Measurements from ENCODE around the gene GTF2H4. TPM values are rescaled to one million over a fixed set of nuclear protein-coding genes. Genes with fewer than 3 reads are reported as not detected.

The GTF2H4 gene
- total RNA-seq, 1 donor from 2014 or later = 36.0 TPM

- intact Hi-C loops (cut with micrococcal nuclease) = no loop called here
These were observed 40.8 kb downstream of the GTF2H4 start for GRCh38 chr6:30948811-30949210.

GRCh38 chr6:30951907-30952469 is 44.0 kb downstream of the GTF2H4 start:
- intact Hi-C loops (cut with micrococcal nuclease) = no loop called here

GRCh38 chr6:30954631-30955366 is 46.8 kb downstream of the GTF2H4 start:
- intact Hi-C loops (cut with micrococcal nuclease) = loop anchor here (1.0 kb wide), 1 partner anchor 10 kb away; no protein-coding TSS in a partner anchor

- intact Hi-C loops (cut with micrococcal nuclease) = loop anchor here (1.0 kb wide), 1 partner anchor 9 kb away; no protein-coding TSS in a partner anchor
These were observed 47.5 kb downstream of the GTF2H4 start for GRCh38 chr6:30955367-30956042.

GRCh38 chr6:30957716-30958115 is 49.7 kb downstream of the GTF2H4 start:
- intact Hi-C loops (cut with micrococcal nuclease) = no loop called here

- intact Hi-C loops (cut with micrococcal nuclease) = no loop called here
These were observed 53.1 kb downstream of the GTF2H4 start for GRCh38 chr6:30960907-30961673.

- intact Hi-C loops (cut with micrococcal nuclease) = no loop called here
These were observed 54.7 kb downstream of the GTF2H4 start for GRCh38 chr6:30962716-30963115.

- intact Hi-C loops (cut with micrococcal nuclease) = loop anchor here (1.0 kb wide), 1 partner anchor 8 kb away; no protein-coding TSS in a partner anchor
These were observed 55.6 kb downstream of the GTF2H4 start for GRCh38 chr6:30963641-30964040.

Other genes with a start within 250 kb of the GTF2H4 start
- 49.5 and 51.0 TPM in 2 replicates for gene DHX16, start 235.2 kb upstream of the GTF2H4 start, total RNA-seq
- 305 and 322 TPM in 2 replicates for gene PPP1R18, start 221.6 kb upstream of the GTF2H4 start, total RNA-seq
- 28.2 and 32.3 TPM in 2 replicates for gene NRM, start 217.2 kb upstream of the GTF2H4 start, total RNA-seq
- 80.0 and 93.3 TPM in 2 replicates for gene MDC1, start 190.9 kb upstream of the GTF2H4 start, total RNA-seq
- gene TUBB, start 187.9 kb upstream of the GTF2H4 start, total RNA-seq = 905 and 913 TPM in 2 replicates
- gene FLOT1, start 165.5 kb upstream of the GTF2H4 start, total RNA-seq = 201 and 206 TPM in 2 replicates
- 76.8 and 77.8 TPM in 2 replicates for gene IER3, start 163.7 kb upstream of the GTF2H4 start, total RNA-seq
- 19.5 and 20.1 TPM in 2 replicates for gene DDR1, start 23.7 kb upstream of the GTF2H4 start, total RNA-seq
- gene VARS2, start 6.0 kb downstream of the GTF2H4 start, total RNA-seq = 39.2 and 47.2 TPM in 2 replicates
- gene SFTA2, start 24.0 kb downstream of the GTF2H4 start, total RNA-seq = not detected in 2 replicates
- not detected in 2 replicates for gene MUCL3, start 32.8 kb downstream of the GTF2H4 start, total RNA-seq
- gene MUC21, start 75.5 kb downstream of the GTF2H4 start, total RNA-seq = not detected in 2 replicates
- not detected in 2 replicates for gene MUC22, start 102.3 kb downstream of the GTF2H4 start, total RNA-seq
- not detected in 2 replicates for gene C6orf15, start 204.4 kb downstream of the GTF2H4 start, total RNA-seq
- gene PSORS1C1, start 206.6 kb downstream of the GTF2H4 start, total RNA-seq = not detected in 2 replicates
- gene CDSN, start 212.2 kb downstream of the GTF2H4 start, total RNA-seq = not detected in 2 replicates
- gene PSORS1C2, start 230.9 kb downstream of the GTF2H4 start, total RNA-seq = not detected in 2 replicates
- 36.5 and 42.4 TPM in 2 replicates for gene CCHCR1, start 249.6 kb downstream of the GTF2H4 start, total RNA-seq